GM12872 (cell line): ENCODE measurements around the gene HIVEP2.

Experiments used
- CTCF ChIP-seq: IDR thresholded peaks from 3 replicates; pipeline ENCODE4 v1.5.1; 2011; ENCODE audit warnings: low read depth, mild to moderate bottlenecking, low read length, moderate library complexity; ENCODE audit not compliant: insufficient read depth

HIVEP2 gene

GRCh38 chr6:142945049-142945445 is at the start of gene HIVEP2:
Gene HIVEP2 (minus strand): TSS chr6:142945176. CDS start chr6:142774738, 170,438 bp downstream.
- TF ChIP-seq CTCF: no peak

GRCh38 chr6:142993977-142994376 is 49.0 kb upstream of the HIVEP2 start:
- TF ChIP-seq CTCF: no peak

GRCh38 chr6:142987490-142987889 is 42.5 kb upstream of the HIVEP2 start:
- no peak for TF ChIP-seq CTCF

- TF ChIP-seq CTCF: no peak
These were observed 40.3 kb upstream of the HIVEP2 start for GRCh38 chr6:142985281-142985680.

GRCh38 chr6:142984386-142984785 is 39.4 kb upstream of the HIVEP2 start:
- no peak for TF ChIP-seq CTCF

GRCh38 chr6:142975365-142975764 is 30.4 kb upstream of the HIVEP2 start:
- no peak for TF ChIP-seq CTCF

GRCh38 chr6:142968601-142969000 is 23.6 kb upstream of the HIVEP2 start:
- no peak for TF ChIP-seq CTCF

- TF ChIP-seq CTCF: no peak
These were observed 21.3 kb upstream of the HIVEP2 start for GRCh38 chr6:142966294-142966693.
